ENCODE data around the gene CMTM3.
"Not testable (repeated sequence)": the region's sequence is repeated elsewhere in the genome, so short reads cannot be mapped to it uniquely, and the experiment has no call there.

Gene CMTM3

DNA sequence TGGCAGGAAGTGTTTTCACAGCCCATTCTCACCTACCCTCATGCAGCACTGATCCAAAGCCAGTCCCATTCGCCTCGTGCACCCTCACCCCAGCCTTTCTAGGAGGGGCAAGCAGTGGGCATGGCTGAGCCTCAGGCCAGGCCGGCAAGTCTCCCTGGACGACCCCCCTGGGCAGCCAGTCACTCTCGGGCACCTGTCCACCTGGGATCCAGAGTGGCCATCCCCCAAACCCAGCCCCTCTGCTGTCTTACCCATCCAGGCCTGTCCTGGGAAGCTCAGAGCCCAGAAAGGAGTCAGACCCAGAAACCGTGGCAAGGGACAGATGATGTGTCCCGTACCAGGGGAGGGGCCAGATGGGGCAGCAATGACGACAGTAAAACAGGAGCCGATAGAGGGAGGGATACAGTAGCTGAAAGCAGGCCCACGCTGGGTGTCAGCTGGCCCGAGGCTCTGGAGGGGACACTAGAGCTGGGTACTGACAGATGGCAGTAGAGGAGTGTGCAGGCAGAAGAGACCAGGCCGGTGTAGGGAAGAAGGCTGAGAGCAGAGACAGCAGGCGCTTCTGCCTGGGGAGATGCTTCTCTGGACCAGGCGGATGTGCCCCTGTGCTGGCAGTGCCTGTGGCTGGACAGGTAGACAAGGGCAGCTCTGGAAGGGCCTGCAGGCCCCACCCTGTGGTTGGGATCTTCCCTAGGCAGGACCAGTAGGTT is 5.8 kb downstream of the CMTM3 start:
- no peak for DNase-seq (ENCODE audit: low spot score)

DNA sequence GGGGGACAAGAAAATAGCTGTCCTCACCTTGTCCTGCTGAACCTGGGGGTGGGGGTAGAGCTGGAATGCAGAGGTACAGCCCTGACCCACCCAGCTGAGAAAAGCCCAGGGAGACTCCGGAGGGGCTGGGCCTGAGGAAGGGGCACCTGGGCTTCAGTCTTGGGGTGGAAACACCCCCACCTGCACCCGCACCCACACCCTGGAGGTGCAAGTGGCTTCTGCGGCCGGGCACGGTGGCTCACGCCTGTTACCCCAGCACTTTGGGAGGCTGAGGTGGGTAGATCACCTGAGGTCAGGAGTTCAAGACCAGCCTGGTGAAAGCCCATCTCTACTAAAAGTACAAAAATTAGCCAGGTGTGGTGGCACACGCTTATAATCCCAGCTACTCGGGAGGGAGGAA is 7.4 kb downstream of the CMTM3 start:
- not testable (repeated sequence) for DNase-seq (ENCODE audit: low spot score)

- no peak for DNase-seq (ENCODE audit: low spot score)
These were observed 7.9 kb downstream of the CMTM3 start for GRCh38 chr16:66612422-66612821.

GRCh38 chr16:66614161-66614802 is 9.8 kb downstream of the CMTM3 start:
- DNase-seq (ENCODE audit: low spot score), result no peak

- no peak for DNase-seq (ENCODE audit: low spot score)
These were observed 11.7 kb downstream of the CMTM3 start for GRCh38 chr16:66616169-66616568.

GRCh38 chr16:66616592-66616991 is 12.1 kb downstream of the CMTM3 start:
- DNase-seq (ENCODE audit: low spot score), result no peak

- no peak for DNase-seq (ENCODE audit: low spot score)
These were observed 12.5 kb downstream of the CMTM3 start for GRCh38 chr16:66617010-66617434.

GRCh38 chr16:66617728-66618127 is 13.2 kb downstream of the CMTM3 start:
- no peak for DNase-seq (ENCODE audit: low spot score)

- DNase-seq (ENCODE audit: low spot score), result no peak
These were observed 14.3 kb downstream of the CMTM3 start for GRCh38 chr16:66618588-66619375.

DNA sequence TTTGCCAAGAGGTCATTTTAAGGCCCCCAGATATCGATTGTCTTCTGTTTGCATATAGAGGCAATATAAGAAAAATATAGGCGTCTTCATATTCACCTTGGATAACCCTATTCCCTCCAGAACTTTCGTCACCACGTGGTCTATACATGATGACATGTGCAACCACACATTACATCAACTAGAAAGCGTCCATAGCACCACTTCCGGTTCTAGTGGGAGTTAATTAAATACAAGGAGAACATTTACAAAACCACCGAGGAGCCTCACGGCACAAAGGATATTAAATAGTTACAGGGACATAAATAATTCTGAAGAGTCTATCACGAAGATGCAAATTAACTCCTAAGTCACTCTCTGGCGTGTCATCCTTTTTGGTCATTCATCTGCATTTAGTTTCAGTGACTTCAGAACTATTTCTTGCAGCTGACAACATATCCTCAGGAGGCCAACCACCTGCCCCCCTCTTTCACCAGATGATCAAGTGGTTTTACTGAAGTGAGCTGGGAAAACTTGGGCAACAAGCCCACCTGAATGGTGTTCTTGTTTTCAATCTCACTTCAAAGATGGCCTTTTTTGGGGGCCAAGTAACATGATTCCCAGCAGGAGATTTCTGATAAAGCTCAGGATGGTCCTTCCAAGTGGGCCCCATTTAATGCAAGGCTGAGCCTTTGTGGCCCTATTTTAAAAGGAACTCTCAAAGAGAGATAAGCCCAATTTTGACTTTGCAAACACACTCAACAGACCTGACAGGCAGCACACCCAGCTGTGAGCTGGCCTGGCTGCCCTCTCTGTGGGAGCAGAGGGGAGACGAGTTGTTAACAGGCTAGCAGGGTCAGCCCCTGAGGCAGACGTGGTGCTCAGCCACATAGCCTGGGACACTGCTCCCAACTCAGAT is 15.3 kb downstream of the CMTM3 start:
- DNase-seq (ENCODE audit: low spot score), result no peak

GRCh38 chr16:66620429-66620795 is 15.9 kb downstream of the CMTM3 start:
- no peak for DNase-seq (ENCODE audit: low spot score)

GRCh38 chr16:66621973-66622372 is 17.5 kb downstream of the CMTM3 start:
- DNase-seq (ENCODE audit: low spot score), result no peak

GRCh38 chr16:66622863-66623262 is 18.4 kb downstream of the CMTM3 start:
- no peak for DNase-seq (ENCODE audit: low spot score)

GRCh38 chr16:66623755-66624154 is 19.3 kb downstream of the CMTM3 start:
- DNase-seq (ENCODE audit: low spot score), result no peak

DNA sequence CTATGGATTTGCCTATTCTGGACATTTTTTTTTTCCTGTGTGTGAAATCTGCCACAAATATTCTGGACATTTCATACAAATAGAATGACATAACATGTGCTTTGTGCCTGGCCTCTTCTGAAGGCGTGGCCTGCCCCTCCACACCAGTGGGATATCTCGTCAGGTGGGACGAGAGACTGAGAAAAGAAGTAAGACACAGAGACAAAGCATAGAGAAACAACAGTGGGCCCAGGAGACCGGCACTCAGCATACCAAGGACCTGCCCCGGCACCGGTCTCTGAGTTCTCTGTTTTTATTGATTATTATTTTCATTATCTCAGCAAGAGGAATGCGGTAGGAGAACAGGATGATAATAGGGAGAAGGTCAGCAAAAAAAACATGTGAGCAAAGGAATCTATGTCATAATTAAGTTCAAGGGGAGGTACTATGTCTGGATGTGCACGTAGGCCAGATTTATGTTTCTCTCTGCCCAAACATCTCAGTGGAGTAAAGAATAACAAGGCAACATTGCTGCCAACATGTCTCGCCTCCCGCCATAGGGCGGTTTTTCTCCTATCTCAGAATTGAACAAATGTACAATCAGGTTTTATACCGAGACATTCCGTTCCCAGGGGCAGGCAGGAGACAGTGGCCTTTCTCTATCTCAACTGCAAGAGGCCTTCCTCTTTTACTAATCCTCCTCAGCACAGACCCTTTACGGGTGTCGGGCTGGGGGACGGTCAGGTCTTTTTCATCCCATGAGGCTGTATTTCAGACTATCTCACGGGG is 23.3 kb downstream of the CMTM3 start:
- not testable (repeated sequence) for DNase-seq (ENCODE audit: low spot score)

DNA sequence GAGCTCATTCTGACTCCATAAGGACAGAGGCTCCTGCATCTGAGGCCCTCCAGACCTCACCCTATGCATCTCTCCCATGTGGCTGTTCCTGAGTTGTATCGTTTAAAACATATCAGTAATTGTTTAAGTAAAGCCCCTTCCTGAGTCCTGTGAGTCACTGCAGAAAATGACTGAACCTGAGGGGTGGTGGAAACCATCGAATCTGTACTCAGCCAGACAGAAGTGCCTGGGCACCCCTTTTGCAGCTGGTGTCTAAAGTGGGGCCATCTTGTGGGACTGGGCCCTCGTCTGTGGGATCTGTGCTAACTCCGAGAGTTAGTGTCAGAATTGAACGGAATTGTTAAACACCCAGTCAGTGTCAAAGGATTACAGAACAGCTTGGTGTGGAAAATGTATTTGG is 25.4 kb downstream of the CMTM3 start:
- no peak for DNase-seq (ENCODE audit: low spot score)

- DNase-seq (ENCODE audit: low spot score), result not testable (repeated sequence)
These were observed 26.2 kb downstream of the CMTM3 start for GRCh38 chr16:66630561-66631260.

GRCh38 chr16:66631558-66631957 is 27.1 kb downstream of the CMTM3 start:
- not testable (repeated sequence) for DNase-seq (ENCODE audit: low spot score)

DNA sequence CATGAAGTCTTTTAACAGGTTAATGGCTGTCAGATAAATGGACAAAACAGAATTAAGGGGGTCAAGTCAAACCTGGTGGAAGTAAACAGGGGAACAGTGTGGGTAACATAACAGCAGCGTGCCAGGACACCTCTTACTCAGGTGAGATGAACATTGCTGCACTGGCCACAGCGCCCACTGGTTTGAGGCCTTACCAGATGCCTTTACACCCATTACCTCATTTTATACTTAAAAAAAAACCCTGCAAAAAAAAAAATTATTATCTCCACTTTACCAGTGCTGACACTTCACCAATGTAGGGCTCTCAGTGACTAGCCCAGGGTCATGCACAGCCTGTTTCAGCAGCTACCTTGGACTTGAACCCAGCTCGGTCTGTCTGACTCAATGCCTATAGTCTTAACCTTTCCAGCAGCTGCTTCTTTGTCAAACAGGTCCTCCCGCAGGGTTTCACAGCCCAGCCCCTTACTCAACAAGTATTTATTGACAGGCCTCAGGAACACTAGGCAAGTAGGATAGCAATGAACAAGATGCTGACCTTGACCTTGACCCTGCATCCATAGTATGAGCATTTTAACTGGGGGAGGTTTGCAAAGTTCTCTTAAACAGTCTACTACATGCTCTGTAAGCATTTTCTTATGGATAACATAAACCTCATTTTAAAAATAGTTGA is 30.2 kb downstream of the CMTM3 start:
- DNase-seq (ENCODE audit: low spot score), result no peak

- no peak for DNase-seq (ENCODE audit: low spot score)
These were observed 30.9 kb downstream of the CMTM3 start for GRCh38 chr16:66635406-66635805.
